ENCODE measurements around the gene DROSHA. TPM values are rescaled to one million over a fixed set of nuclear protein-coding genes. Genes with fewer than 3 reads are reported as not detected.
"Not testable (repeated sequence)": the region's sequence is repeated elsewhere in the genome, so short reads cannot be mapped to it uniquely, and the experiment has no call there.

The DROSHA gene
- total RNA-seq, 3 donors from 2014 or later (not counting 1 experiment from before 2014, with no cell fraction given), result 44.9 to 55.9 (median 50.5) TPM

DNA sequence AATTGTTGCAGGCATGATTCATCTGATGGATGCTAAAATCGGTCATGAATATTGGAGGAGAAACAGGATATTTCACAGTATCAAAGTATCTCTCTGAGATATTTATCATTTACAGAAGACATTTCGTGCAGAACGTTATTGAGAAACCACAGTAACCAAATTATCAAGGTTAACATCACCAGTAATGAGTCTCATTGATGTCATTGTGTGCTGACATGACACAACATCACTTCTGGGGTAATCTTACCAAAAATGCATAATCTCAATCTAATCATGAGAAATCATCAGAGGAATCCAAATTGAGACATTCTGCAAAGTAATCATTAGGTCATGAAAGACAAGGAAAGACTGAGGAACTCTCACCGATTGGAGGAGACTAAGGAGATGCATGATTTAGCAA lies 42.9 kb upstream of the DROSHA start:
- no peak overlapping the region for H3K27ac ChIP-seq (ENCODE audit: low read length)
- H3K27me3 ChIP-seq (ENCODE audit: control insufficient read depth, insufficient read depth, low read length), result no peaks in the 10 kb centered on the region
- Mint-ChIP-seq H3K27ac (no peak overlapping the region), H3K4me3 (no peak overlapping the region), H3K4me1 (no peaks in the 10 kb centered on the region), H3K36me3 (no peaks in the 10 kb centered on the region), H3K9me3 (no peaks in the 10 kb centered on the region), H3K27me3 (ENCODE audit: low read depth in 2 of 2) (peaks cover 14% of the 10 kb centered on the region in 2 donors)
- ATAC-seq (peak in 1 of 3 donors; percentile 67), DNase-seq (no peak)
- 78% methylated on average over 4 of the region's 4 CpGs for WGBS (ENCODE audit: insufficient coverage)
- TF ChIP-seq, protein P1, sequence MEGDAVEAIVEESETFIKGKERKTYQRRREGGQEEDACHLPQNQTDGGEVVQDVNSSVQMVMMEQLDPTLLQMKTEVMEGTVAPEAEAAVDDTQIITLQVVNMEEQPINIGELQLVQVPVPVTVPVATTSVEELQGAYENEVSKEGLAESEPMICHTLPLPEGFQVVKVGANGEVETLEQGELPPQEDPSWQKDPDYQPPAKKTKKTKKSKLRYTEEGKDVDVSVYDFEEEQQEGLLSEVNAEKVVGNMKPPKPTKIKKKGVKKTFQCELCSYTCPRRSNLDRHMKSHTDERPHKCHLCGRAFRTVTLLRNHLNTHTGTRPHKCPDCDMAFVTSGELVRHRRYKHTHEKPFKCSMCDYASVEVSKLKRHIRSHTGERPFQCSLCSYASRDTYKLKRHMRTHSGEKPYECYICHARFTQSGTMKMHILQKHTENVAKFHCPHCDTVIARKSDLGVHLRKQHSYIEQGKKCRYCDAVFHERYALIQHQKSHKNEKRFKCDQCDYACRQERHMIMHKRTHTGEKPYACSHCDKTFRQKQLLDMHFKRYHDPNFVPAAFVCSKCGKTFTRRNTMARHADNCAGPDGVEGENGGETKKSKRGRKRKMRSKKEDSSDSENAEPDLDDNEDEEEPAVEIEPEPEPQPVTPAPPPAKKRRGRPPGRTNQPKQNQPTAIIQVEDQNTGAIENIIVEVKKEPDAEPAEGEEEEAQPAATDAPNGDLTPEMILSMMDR (IDR thresholded peaks at IDR 0.05), result no peak
- H3K36me3 ChIP-seq (ENCODE audit: control insufficient read depth, insufficient read depth, low read length), result no peaks in the 10 kb centered on the region
- H3K4me3 ChIP-seq (ENCODE audit: low read length), result no peak overlapping the region
- no peaks in the 10 kb centered on the region for H3K9me3 ChIP-seq (ENCODE audit: control insufficient read depth, insufficient read depth, low read length)
- intact Hi-C loops (cut with micrococcal nuclease), result no loop called here
- H3K4me1 ChIP-seq (ENCODE audit: control insufficient read depth, insufficient read depth, low read length), result no peaks in the 10 kb centered on the region

DNA sequence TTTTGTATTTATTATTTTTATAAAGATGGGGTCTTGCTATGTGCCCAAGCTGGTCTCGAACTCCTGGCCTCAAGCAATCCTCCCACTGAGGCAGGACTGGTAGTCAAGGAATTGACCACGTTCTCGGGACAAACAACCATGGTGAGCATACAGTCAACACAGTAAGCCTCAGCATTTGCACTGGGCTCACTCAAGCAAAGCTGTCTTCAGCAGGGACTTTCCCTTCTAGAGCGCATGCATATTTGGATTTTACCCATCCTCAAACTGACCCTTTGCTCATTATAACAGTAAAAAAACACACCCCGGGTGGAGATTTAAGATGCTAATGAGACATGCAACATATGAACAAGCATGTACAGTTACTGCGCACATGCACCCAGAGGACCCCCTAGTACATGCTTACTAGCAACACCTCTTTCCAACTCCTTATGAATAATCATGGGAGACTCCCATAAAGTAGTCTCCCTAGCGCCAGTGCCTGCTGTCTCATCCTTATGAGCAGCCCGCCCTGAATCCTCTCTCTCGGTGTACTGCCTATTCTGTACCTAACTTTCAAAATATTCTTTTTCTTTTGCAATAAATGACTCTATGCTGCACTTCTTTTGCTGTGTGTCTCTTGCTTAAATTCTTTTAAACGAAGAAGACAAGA lies 41.7 kb upstream of the DROSHA start:
- Histone ChIP-seq H3K4me1 (ENCODE audit: control insufficient read depth, insufficient read depth, low read length) (no peaks in the 10 kb centered on the region), H3K4me3 (ENCODE audit: low read length) (no peak overlapping the region), H3K27me3 (ENCODE audit: control insufficient read depth, insufficient read depth, low read length) (no peaks in the 10 kb centered on the region), H3K9me3 (ENCODE audit: control insufficient read depth, insufficient read depth, low read length) (no peaks in the 10 kb centered on the region), H3K27ac (ENCODE audit: low read length) (no peak overlapping the region), H3K36me3 (ENCODE audit: control insufficient read depth, insufficient read depth, low read length) (no peaks in the 10 kb centered on the region)
- intact Hi-C loops (cut with micrococcal nuclease), result no loop called here
- ATAC-seq, result no peak
- H3K36me3 Mint-ChIP-seq, result no peaks in the 10 kb centered on the region
- WGBS (ENCODE audit: insufficient coverage), result 76% methylated on average over 10 of the region's 10 CpGs
- H3K4me3 Mint-ChIP-seq, result no peak overlapping the region
- no peak overlapping the region for H3K27ac Mint-ChIP-seq
- peaks cover 14% of the 10 kb centered on the region in 2 donors for H3K27me3 Mint-ChIP-seq (ENCODE audit: low read depth in 2 of 2)
- no peaks in the 10 kb centered on the region for H3K9me3 Mint-ChIP-seq
- H3K4me1 Mint-ChIP-seq, result no peaks in the 10 kb centered on the region
- no peak for DNase-seq
- TF ChIP-seq, protein P1 (IDR thresholded peaks at IDR 0.05), result no peak

DNA sequence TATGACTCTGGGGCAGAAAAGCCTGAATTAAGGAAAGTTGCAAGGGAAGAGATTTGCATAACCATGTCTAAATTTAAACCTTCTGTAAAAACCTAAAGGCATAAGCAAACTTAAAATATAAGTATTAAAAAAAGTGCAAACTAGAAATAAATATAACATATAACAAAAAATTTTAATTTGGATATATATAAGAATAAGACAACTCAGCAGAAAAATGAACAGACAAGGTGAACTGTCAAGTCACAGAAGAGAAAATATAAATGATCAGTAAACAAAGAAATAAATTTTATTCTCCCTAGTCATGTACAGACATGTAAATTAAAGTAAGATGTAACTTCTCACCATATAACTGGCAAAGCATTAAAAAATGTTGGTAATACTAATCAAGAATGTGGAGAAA lies 37.2 kb upstream of the DROSHA start:
- H3K4me3 Mint-ChIP-seq, result no peak overlapping the region
- no peak overlapping the region for H3K27ac Mint-ChIP-seq
- Histone ChIP-seq H3K9me3 (ENCODE audit: control insufficient read depth, insufficient read depth, low read length) (no peaks in the 10 kb centered on the region), H3K27me3 (ENCODE audit: control insufficient read depth, insufficient read depth, low read length) (no peaks in the 10 kb centered on the region), H3K36me3 (ENCODE audit: control insufficient read depth, insufficient read depth, low read length) (no peaks in the 10 kb centered on the region), H3K4me1 (ENCODE audit: control insufficient read depth, insufficient read depth, low read length) (no peaks in the 10 kb centered on the region), H3K27ac (ENCODE audit: low read length) (no peak overlapping the region), H3K4me3 (ENCODE audit: low read length) (no peak overlapping the region)
- H3K36me3 Mint-ChIP-seq, result no peaks in the 10 kb centered on the region
- intact Hi-C loops (cut with micrococcal nuclease), result no loop called here
- ATAC-seq (no peak), DNase-seq (no peak)
- H3K27me3 Mint-ChIP-seq (ENCODE audit: low read depth in 2 of 2), result peaks cover 2 to 9% of the 10 kb centered on the region in 2 donors
- TF ChIP-seq, protein P1 (IDR thresholded peaks at IDR 0.05), result no peak
- H3K9me3 Mint-ChIP-seq, result no peaks in the 10 kb centered on the region
- H3K4me1 Mint-ChIP-seq, result no peaks in the 10 kb centered on the region

DNA sequence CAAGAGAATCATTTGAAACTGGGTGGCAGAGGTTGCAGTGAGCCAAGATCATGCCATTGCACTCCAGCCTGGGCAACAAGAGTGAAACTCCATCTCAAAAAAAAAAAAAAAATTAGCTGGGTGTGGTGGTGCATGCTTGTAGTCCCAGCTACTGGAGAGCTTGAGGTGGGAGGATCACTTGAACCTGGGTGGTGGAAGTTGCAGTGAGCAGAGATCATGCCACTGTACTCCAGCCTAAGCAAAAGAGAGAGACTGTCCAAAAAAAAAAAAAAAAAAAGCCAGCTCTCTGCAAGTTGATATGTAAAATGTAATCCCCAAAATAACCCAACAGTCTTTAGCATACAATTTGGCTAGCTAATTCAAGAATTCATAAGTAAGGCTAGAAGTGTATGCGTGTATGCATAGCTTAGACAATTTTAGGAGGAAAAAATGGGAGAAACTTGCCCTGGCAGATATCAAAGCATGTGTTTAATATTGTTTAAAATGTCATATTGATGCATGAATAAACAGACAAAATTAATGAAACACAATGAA lies 36.5 kb upstream of the DROSHA start:
- TF ChIP-seq, protein P1 (IDR thresholded peaks at IDR 0.05), result no peak
- Mint-ChIP-seq H3K4me1 (no peaks in the 10 kb centered on the region), H3K27ac (no peak overlapping the region), H3K4me3 (no peak overlapping the region), H3K36me3 (no peaks in the 10 kb centered on the region), H3K9me3 (no peaks in the 10 kb centered on the region), H3K27me3 (ENCODE audit: low read depth in 2 of 2) (peaks cover 0 to 9% of the 10 kb centered on the region in 2 donors)
- no peaks in the 10 kb centered on the region for H3K4me1 ChIP-seq (ENCODE audit: control insufficient read depth, insufficient read depth, low read length)
- no peak overlapping the region for H3K4me3 ChIP-seq (ENCODE audit: low read length)
- WGBS (ENCODE audit: insufficient coverage), result 100% methylated on average over 1 of the region's 1 CpG
- intact Hi-C loops (cut with micrococcal nuclease), result no loop called here
- no peaks in the 10 kb centered on the region for H3K27me3 ChIP-seq (ENCODE audit: control insufficient read depth, insufficient read depth, low read length)
- H3K9me3 ChIP-seq (ENCODE audit: control insufficient read depth, insufficient read depth, low read length), result no peaks in the 10 kb centered on the region
- DNase-seq (no peak), ATAC-seq (no peak)
- no peak overlapping the region for H3K27ac ChIP-seq (ENCODE audit: low read length)
- H3K36me3 ChIP-seq (ENCODE audit: control insufficient read depth, insufficient read depth, low read length), result no peaks in the 10 kb centered on the region

DNA sequence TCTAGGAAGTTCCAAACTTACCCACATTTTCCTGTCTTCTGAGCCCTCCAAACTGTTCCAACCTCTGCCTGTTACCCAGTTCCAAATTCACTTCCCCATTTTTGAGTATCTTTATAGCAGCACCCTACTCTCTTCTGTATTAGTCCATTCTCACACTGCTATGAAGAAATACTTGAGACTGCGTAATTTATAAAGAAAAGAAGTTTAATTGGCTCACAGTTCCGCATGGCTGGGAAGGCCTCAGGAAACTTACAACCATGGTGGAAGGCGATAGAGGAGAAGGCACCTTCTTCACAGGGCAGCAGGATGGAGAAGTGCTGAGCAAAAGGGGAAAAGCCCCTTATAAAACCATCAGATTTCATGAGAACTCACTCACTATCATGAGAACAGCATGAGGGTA lies 34.5 kb upstream of the DROSHA start:
- H3K27ac Mint-ChIP-seq; H3K4me3 Mint-ChIP-seq; intact Hi-C loops (cut with micrococcal nuclease); H3K9me3 Mint-ChIP-seq; H3K4me1 Mint-ChIP-seq; H3K36me3 ChIP-seq (ENCODE audit: control insufficient read depth, insufficient read depth, low read length); H3K27me3 Mint-ChIP-seq (ENCODE audit: low read depth in 2 of 2); H3K27me3 ChIP-seq (ENCODE audit: control insufficient read depth, insufficient read depth, low read length); ATAC-seq; H3K36me3 Mint-ChIP-seq; H3K4me3 ChIP-seq (ENCODE audit: low read length); H3K9me3 ChIP-seq (ENCODE audit: control insufficient read depth, insufficient read depth, low read length); DNase-seq; H3K27ac ChIP-seq (ENCODE audit: low read length); H3K4me1 ChIP-seq (ENCODE audit: control insufficient read depth, insufficient read depth, low read length): not testable (repeated sequence)
- 86% methylated on average over 2 of the region's 3 CpGs for WGBS (ENCODE audit: insufficient coverage)
